Measurements from ENCODE around the gene SETD1A.

SETD1A gene

GRCh38 chr16:30963925-30964511 lies 6.5 kb downstream of the SETD1A start:
- Histone ChIP-seq H3K4me1 (ENCODE audit: insufficient read depth, low read length) (peaks cover 9% of the 10 kb centered on the region), H3K36me3 (ENCODE audit: insufficient read depth, low read length) (peaks cover 84% of the 10 kb centered on the region), H3K4me3 (ENCODE audit: low read depth in 1 of 2, low read length in 2 of 2) (no peak overlapping the region), H3K9me3 (ENCODE audit: low read length) (no peaks in the 10 kb centered on the region), H3K27me3 (ENCODE audit: control insufficient read depth in 1 of 2, insufficient read depth in 2 of 2, low read length in 2 of 2) (no peaks in the 10 kb centered on the region), H3K27ac (ENCODE audit: low read depth, low read length) (no peak overlapping the region), H3K9ac (ENCODE audit: low read length) (no peak overlapping the region)

GRCh38 chr16:30964574-30965226 lies 7.1 kb downstream of the SETD1A start:
- Histone ChIP-seq H3K4me1 (ENCODE audit: insufficient read depth, low read length) (peaks cover 3% of the 10 kb centered on the region), H3K4me3 (ENCODE audit: low read depth in 1 of 2, low read length in 2 of 2) (no peak overlapping the region), H3K9me3 (ENCODE audit: low read length) (no peaks in the 10 kb centered on the region), H3K27me3 (ENCODE audit: control insufficient read depth in 1 of 2, insufficient read depth in 2 of 2, low read length in 2 of 2) (no peaks in the 10 kb centered on the region), H3K9ac (ENCODE audit: low read length) (no peak overlapping the region), H3K27ac (ENCODE audit: low read depth, low read length) (no peak overlapping the region), H3K36me3 (ENCODE audit: insufficient read depth, low read length) (peaks cover 83% of the 10 kb centered on the region)

GRCh38 chr16:30965436-30965835 lies 7.9 kb downstream of the SETD1A start:
- Histone ChIP-seq H3K9me3 (ENCODE audit: low read length) (no peaks in the 10 kb centered on the region), H3K4me1 (ENCODE audit: insufficient read depth, low read length) (no peaks in the 10 kb centered on the region), H3K4me3 (ENCODE audit: low read depth in 1 of 2, low read length in 2 of 2) (no peak overlapping the region), H3K36me3 (ENCODE audit: insufficient read depth, low read length) (peaks cover 77% of the 10 kb centered on the region), H3K27me3 (ENCODE audit: control insufficient read depth in 1 of 2, insufficient read depth in 2 of 2, low read length in 2 of 2) (no peaks in the 10 kb centered on the region), H3K27ac (ENCODE audit: low read depth, low read length) (no peak overlapping the region), H3K9ac (ENCODE audit: low read length) (no peak overlapping the region)

GRCh38 chr16:30966033-30966619 lies 8.6 kb downstream of the SETD1A start:
- Histone ChIP-seq H3K4me1 (ENCODE audit: insufficient read depth, low read length) (no peaks in the 10 kb centered on the region), H3K27ac (ENCODE audit: low read depth, low read length) (no peak overlapping the region), H3K4me3 (ENCODE audit: low read depth in 1 of 2, low read length in 2 of 2) (no peak overlapping the region), H3K9me3 (ENCODE audit: low read length) (no peaks in the 10 kb centered on the region), H3K9ac (ENCODE audit: low read length) (no peak overlapping the region), H3K27me3 (ENCODE audit: control insufficient read depth in 1 of 2, insufficient read depth in 2 of 2, low read length in 2 of 2) (no peaks in the 10 kb centered on the region), H3K36me3 (ENCODE audit: insufficient read depth, low read length) (peaks cover 79% of the 10 kb centered on the region)

GRCh38 chr16:30967795-30968194 lies 10.2 kb downstream of the SETD1A start:
- no peak overlapping the region for H3K27ac ChIP-seq (ENCODE audit: low read depth, low read length)
- no peaks in the 10 kb centered on the region for H3K27me3 ChIP-seq (ENCODE audit: control insufficient read depth in 1 of 2, insufficient read depth in 2 of 2, low read length in 2 of 2)
- no peaks in the 10 kb centered on the region for H3K9me3 ChIP-seq (ENCODE audit: low read length)
- no peaks in the 10 kb centered on the region for H3K4me1 ChIP-seq (ENCODE audit: insufficient read depth, low read length)
- H3K9ac ChIP-seq (ENCODE audit: low read length) = no peak overlapping the region
- peaks cover 79% of the 10 kb centered on the region for H3K36me3 ChIP-seq (ENCODE audit: insufficient read depth, low read length)
- H3K4me3 ChIP-seq (ENCODE audit: low read depth in 1 of 2, low read length in 2 of 2) = no peak overlapping the region

DNA sequence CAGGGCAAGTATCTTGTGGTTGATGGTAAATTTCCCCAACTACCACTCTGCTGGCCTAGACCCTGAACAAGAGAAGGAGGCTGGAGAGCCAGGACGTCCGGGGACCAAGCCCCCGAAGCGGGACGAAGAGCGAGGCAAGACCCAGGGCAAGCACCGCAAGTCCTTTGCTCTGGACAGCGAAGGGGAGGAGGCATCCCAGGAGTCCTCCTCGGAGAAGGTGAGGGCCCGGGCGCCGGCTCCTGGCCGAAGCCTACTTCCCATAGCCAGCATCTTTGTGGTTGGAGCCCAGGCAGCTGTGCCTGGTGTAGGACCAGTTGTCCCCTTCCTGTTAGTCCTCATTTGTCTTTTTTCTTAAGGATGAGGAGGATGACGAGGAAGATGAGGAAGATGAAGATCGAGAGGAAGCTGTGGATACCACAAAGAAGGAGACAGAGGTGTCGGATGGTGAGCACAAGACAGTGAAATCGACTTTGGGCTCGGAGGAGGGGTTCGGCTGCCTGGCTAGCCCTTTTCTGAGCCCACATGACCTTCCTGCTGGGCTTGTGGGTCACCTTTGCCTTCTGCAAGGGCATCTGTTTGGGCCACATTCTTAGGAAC lies 11.8 kb downstream of the SETD1A start:
- Histone ChIP-seq H3K9me3 (ENCODE audit: low read length) (no peaks in the 10 kb centered on the region), H3K36me3 (ENCODE audit: insufficient read depth, low read length) (peaks cover 81% of the 10 kb centered on the region), H3K4me1 (ENCODE audit: insufficient read depth, low read length) (no peaks in the 10 kb centered on the region), H3K27ac (ENCODE audit: low read depth, low read length) (no peak overlapping the region), H3K27me3 (ENCODE audit: control insufficient read depth in 1 of 2, insufficient read depth in 2 of 2, low read length in 2 of 2) (no peaks in the 10 kb centered on the region), H3K9ac (ENCODE audit: low read length) (no peak overlapping the region), H3K4me3 (ENCODE audit: low read depth in 1 of 2, low read length in 2 of 2) (no peak overlapping the region)

DNA sequence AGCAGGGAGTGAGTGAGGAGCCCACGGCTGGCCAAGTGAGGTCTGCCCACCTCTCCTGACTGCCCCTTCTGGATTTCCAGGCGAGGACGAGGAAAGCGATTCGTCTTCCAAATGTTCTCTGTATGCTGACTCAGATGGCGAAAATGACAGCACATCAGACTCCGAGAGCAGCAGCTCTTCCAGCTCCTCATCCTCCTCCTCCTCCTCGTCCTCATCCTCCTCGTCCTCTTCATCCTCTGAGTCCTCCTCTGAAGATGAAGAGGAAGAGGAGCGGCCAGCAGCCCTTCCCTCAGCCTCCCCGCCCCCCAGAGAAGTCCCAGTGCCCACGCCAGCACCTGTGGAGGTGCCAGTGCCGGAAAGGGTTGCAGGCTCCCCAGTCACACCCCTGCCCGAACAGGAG lies 13.7 kb downstream of the SETD1A start:
- H3K9me3 ChIP-seq (ENCODE audit: low read length) = no peaks in the 10 kb centered on the region
- H3K9ac ChIP-seq (ENCODE audit: low read length) = no peak overlapping the region
- peaks cover 80% of the 10 kb centered on the region for H3K36me3 ChIP-seq (ENCODE audit: insufficient read depth, low read length)
- no peak overlapping the region for H3K27ac ChIP-seq (ENCODE audit: low read depth, low read length)
- H3K27me3 ChIP-seq (ENCODE audit: control insufficient read depth in 1 of 2, insufficient read depth in 2 of 2, low read length in 2 of 2) = no peaks in the 10 kb centered on the region
- H3K4me3 ChIP-seq (ENCODE audit: low read depth in 1 of 2, low read length in 2 of 2) = no peak overlapping the region
- no peaks in the 10 kb centered on the region for H3K4me1 ChIP-seq (ENCODE audit: insufficient read depth, low read length)

GRCh38 chr16:30972872-30973271 lies 15.3 kb downstream of the SETD1A start:
- peaks cover 79% of the 10 kb centered on the region for H3K36me3 ChIP-seq (ENCODE audit: insufficient read depth, low read length)
- H3K4me1 ChIP-seq (ENCODE audit: insufficient read depth, low read length) = no peaks in the 10 kb centered on the region
- H3K27ac ChIP-seq (ENCODE audit: low read depth, low read length) = no peak overlapping the region
- H3K4me3 ChIP-seq (ENCODE audit: low read depth in 1 of 2, low read length in 2 of 2) = no peak overlapping the region
- no peaks in the 10 kb centered on the region for H3K9me3 ChIP-seq (ENCODE audit: low read length)
- H3K9ac ChIP-seq (ENCODE audit: low read length) = no peak overlapping the region
- H3K27me3 ChIP-seq (ENCODE audit: control insufficient read depth in 1 of 2, insufficient read depth in 2 of 2, low read length in 2 of 2) = no peaks in the 10 kb centered on the region

DNA sequence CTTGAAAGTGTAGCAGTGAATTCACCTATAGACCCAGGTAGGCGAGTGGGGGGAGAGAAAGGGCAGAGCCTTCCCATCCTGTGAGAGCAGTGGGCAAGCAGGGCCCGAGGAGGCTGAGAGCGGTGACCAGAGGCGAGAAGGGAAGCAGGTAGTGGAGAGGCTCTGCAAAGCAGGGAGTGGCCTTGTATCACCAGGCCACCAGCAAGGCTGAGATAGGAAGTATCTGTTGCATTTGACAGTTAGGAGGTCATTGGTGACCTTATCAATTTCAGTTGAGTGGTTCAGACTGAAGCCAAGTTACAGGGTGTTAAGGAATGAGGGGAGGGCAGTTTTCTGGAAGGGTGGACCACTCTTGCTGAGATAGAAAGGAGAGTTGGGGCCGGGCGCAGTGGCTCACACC lies 16.8 kb downstream of the SETD1A start:
- Histone ChIP-seq H3K9me3 (ENCODE audit: low read length) (no peaks in the 10 kb centered on the region), H3K4me1 (ENCODE audit: insufficient read depth, low read length) (no peaks in the 10 kb centered on the region), H3K36me3 (ENCODE audit: insufficient read depth, low read length) (peaks cover 78% of the 10 kb centered on the region), H3K4me3 (ENCODE audit: low read depth in 1 of 2, low read length in 2 of 2) (no peak overlapping the region), H3K9ac (ENCODE audit: low read length) (no peak overlapping the region), H3K27me3 (ENCODE audit: control insufficient read depth in 1 of 2, insufficient read depth in 2 of 2, low read length in 2 of 2) (no peaks in the 10 kb centered on the region), H3K27ac (ENCODE audit: low read depth, low read length) (no peak overlapping the region)

- H3K9ac ChIP-seq (ENCODE audit: low read length) = no peak overlapping the region
- H3K36me3 ChIP-seq (ENCODE audit: insufficient read depth, low read length) = peaks cover 70% of the 10 kb centered on the region
- no peaks in the 10 kb centered on the region for H3K9me3 ChIP-seq (ENCODE audit: low read length)
- H3K4me1 ChIP-seq (ENCODE audit: insufficient read depth, low read length) = no peaks in the 10 kb centered on the region
- no peak overlapping the region for H3K4me3 ChIP-seq (ENCODE audit: low read depth in 1 of 2, low read length in 2 of 2)
- no peak overlapping the region for H3K27ac ChIP-seq (ENCODE audit: low read depth, low read length)
- H3K27me3 ChIP-seq (ENCODE audit: control insufficient read depth in 1 of 2, insufficient read depth in 2 of 2, low read length in 2 of 2) = no peaks in the 10 kb centered on the region
Measured at GRCh38 chr16:30976486-30976885, 18.9 kb downstream of the SETD1A start.

DNA sequence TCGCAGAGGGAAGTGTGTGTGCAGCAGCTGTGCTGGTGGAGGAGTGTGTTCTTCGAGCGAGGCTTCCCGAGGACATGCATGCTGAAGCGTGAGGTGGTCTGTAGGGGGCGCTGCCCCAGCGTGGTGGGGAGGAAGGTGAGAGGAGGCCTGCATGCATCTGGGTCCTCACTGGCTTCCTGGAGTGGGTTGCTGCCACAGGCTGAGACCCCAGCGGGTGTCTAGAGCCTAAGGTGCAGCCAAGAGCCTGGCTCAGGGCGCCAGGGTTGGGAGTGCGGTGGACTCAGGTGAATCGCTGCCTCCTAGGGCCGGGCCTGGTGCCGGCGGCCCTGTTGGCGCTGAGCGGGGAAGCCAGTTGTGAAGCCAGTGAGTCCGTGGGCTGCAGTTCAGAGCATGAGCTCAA lies 19.9 kb downstream of the SETD1A start:
- Histone ChIP-seq H3K27ac (ENCODE audit: low read depth, low read length) (no peak overlapping the region), H3K4me3 (ENCODE audit: low read depth in 1 of 2, low read length in 2 of 2) (no peak overlapping the region), H3K9me3 (ENCODE audit: low read length) (no peaks in the 10 kb centered on the region), H3K27me3 (ENCODE audit: control insufficient read depth in 1 of 2, insufficient read depth in 2 of 2, low read length in 2 of 2) (no peaks in the 10 kb centered on the region), H3K9ac (ENCODE audit: low read length) (no peak overlapping the region), H3K4me1 (ENCODE audit: insufficient read depth, low read length) (no peaks in the 10 kb centered on the region), H3K36me3 (ENCODE audit: insufficient read depth, low read length) (peaks cover 65% of the 10 kb centered on the region)
